Left ventricle myocardium inferior (tissue), 1 donor: ENCODE measurements around the gene DLK2. TPM values are rescaled to one million over a fixed set of nuclear protein-coding genes. Genes with fewer than 3 reads are reported as not detected.
"Not testable (repeated sequence)": the region's sequence is repeated elsewhere in the genome, so short reads cannot be mapped to it uniquely, and the experiment has no call there.

ENCODE experiments used
- DNase-seq: peaks from one replicate; pipeline ENCODE4 v3.0.0-alpha.2; 2020
- H3K27ac ChIP-seq: fragments of 200-600 bp; replicated peaks from 2 replicates; pipeline ENCODE4 v1.8.0; 2021
- H3K27me3 ChIP-seq: fragments of 200-600 bp; 2 replicates; pipeline ENCODE4 v1.8.0; 2021; ENCODE audit warnings: low read depth
- H3K36me3 ChIP-seq: fragments of 200-600 bp; 2 replicates; pipeline ENCODE4 v1.8.0; 2021
- H3K4me1 ChIP-seq: fragments of 200-600 bp; 2 replicates; pipeline ENCODE4 v1.8.0; 2021
- H3K4me3 ChIP-seq: fragments of 200-600 bp; 2 replicates; pipeline ENCODE4 v1.8.0; 2021; ENCODE audit warnings: mild to moderate bottlenecking, moderate library complexity
- H3K9me3 ChIP-seq: fragments of 200-600 bp; replicated peaks from 2 replicates; pipeline ENCODE4 v1.8.0; 2021
- intact Hi-C: fragments of 100-400 bp; cut with micrococcal nuclease; formaldehyde crosslinking; loops from one replicate; pipeline ENCODE4 v1.11.0; 2022
- total RNA-seq: library from RNA; stranded (reverse); fragmentation: NEBNext Ultra II Directional; extraction: Animal tissue kit (Norgen Biotek cat#: 25700); gene quantifications from one replicate; pipeline ENCODE4 v1.2.1, GENCODE V29; 2021
- TF ChIP-seq, protein P1 (sequence below): fragments of 200-600 bp; IDR thresholded peaks from 2 replicates; pipeline ENCODE4 v1.8.0; 2021; ENCODE audit warnings: antibody characterized with exemption, mild to moderate bottlenecking, borderline replicate concordance
- donor health status: DM: no; HTN: yes; CAD: no; lungs with severe emphysema.

The DLK2 gene
- total RNA-seq, 1 donor from 2014 or later = 3.3 TPM

DNA sequence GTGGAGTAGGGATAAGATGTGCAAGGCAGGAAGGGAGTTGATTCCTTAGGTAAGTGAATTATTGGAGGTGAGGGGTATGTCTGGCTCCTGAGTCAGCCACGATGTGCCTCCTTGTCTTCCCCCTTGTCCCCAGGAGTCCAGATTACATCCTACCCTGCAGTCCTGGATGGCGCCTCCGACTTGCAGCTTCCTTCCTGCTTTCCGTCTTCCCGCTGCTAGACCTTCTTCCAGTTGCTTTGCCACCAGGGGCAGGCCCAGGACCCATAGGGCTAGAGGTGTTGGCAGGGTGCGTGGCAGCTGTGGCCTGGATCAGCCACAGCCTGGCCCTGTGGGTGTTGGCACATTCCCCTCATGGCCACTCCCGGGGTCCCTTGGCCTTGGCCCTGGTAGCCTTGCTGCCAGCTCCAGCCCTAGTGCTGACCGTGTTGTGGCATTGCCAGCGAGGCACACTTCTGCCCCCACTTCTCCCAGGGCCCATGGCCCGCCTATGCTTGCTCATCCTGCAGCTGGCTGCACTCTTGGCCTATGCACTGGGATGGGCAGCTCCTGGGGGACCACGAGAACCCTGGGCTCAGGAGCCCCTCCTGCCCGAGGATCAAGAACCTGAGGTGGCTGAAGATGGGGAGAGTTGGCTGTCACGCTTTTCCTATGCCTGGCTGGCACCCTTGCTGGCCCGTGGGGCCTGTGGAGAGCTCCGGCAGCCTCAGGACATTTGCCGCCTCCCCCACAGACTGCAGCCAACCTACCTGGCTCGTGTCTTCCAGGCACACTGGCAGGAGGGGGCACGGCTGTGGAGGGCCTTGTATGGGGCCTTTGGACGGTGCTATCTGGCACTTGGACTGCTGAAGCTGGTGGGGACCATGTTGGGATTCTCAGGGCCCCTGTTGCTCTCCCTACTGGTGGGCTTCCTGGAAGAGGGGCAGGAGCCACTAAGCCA, 23.1 kb downstream of the DLK2 start:
- intact Hi-C loops = no loop called here
- peaks cover 69% of the 10 kb centered on the region for H3K4me1 ChIP-seq
- no peaks in the 10 kb centered on the region for H3K27me3 ChIP-seq
- TF ChIP-seq, protein P1, sequence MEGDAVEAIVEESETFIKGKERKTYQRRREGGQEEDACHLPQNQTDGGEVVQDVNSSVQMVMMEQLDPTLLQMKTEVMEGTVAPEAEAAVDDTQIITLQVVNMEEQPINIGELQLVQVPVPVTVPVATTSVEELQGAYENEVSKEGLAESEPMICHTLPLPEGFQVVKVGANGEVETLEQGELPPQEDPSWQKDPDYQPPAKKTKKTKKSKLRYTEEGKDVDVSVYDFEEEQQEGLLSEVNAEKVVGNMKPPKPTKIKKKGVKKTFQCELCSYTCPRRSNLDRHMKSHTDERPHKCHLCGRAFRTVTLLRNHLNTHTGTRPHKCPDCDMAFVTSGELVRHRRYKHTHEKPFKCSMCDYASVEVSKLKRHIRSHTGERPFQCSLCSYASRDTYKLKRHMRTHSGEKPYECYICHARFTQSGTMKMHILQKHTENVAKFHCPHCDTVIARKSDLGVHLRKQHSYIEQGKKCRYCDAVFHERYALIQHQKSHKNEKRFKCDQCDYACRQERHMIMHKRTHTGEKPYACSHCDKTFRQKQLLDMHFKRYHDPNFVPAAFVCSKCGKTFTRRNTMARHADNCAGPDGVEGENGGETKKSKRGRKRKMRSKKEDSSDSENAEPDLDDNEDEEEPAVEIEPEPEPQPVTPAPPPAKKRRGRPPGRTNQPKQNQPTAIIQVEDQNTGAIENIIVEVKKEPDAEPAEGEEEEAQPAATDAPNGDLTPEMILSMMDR = no peak
- no peak overlapping the region for H3K27ac ChIP-seq
- H3K4me3 ChIP-seq = no peak overlapping the region
- peaks cover 21% of the 10 kb centered on the region for H3K36me3 ChIP-seq
- no peak for DNase-seq
- no peaks in the 10 kb centered on the region for H3K9me3 ChIP-seq

DNA sequence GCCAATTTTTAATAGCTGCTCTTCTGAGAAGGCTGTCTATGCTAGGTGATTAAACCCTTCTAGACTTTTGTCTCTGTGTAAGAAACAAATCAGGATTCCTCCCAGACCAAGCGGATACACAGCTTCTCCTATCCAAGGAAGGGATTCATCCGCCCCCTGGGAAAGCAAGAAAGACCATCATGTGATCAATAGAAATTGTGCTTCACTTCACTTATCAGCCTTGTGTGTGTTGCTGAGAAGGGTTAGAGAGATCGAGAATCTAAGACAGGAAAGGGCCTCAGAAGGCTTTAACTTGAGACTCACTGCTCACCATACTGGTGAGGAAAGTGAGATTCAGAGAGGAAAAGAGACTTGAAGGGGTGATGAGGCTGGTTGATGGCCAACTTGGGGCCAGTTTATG, 26.5 kb downstream of the DLK2 start:
- TF ChIP-seq, protein P1 = no peak
- H3K4me3 ChIP-seq = peak overlapping the region; percentile 96
- peak overlapping the region; percentile 92 for H3K27ac ChIP-seq
- intact Hi-C loops = no loop called here
- no peaks in the 10 kb centered on the region for H3K27me3 ChIP-seq
- H3K9me3 ChIP-seq = no peaks in the 10 kb centered on the region
- DNase-seq = no peak
- H3K4me1 ChIP-seq = peaks cover 39% of the 10 kb centered on the region
- H3K36me3 ChIP-seq = peaks cover 21% of the 10 kb centered on the region

DNA sequence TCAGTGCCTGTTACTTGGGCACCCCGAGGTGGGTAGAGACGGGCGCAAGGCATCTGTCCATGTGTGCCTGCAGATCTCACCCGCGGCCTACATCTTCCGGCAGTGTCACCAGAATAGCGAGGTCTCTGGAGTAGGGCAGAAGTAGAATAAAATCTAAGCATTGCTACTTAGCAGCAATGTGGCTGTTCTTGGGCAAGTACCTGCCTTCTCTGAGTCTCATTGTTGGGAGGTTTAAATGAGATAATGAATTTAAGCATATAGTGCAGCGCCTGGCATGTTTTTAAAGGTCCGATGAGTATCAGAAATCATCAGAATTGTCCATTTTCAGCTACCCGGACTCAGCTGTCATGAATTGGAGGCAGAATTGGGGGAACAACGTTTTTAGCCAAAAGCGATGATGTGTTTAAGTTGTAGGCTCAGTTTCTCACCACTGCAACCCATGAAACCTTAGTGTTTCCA, 27.2 kb downstream of the DLK2 start:
- H3K9me3 ChIP-seq = no peaks in the 10 kb centered on the region
- H3K4me3 ChIP-seq = peak overlapping the region; percentile 96
- DNase-seq = no peak
- H3K27me3 ChIP-seq = no peaks in the 10 kb centered on the region
- TF ChIP-seq, protein P1 = no peak
- H3K27ac ChIP-seq = peak overlapping the region; percentile 92
- peaks cover 32% of the 10 kb centered on the region for H3K4me1 ChIP-seq
- intact Hi-C loops = no loop called here
- H3K36me3 ChIP-seq = peaks cover 14% of the 10 kb centered on the region

DNA sequence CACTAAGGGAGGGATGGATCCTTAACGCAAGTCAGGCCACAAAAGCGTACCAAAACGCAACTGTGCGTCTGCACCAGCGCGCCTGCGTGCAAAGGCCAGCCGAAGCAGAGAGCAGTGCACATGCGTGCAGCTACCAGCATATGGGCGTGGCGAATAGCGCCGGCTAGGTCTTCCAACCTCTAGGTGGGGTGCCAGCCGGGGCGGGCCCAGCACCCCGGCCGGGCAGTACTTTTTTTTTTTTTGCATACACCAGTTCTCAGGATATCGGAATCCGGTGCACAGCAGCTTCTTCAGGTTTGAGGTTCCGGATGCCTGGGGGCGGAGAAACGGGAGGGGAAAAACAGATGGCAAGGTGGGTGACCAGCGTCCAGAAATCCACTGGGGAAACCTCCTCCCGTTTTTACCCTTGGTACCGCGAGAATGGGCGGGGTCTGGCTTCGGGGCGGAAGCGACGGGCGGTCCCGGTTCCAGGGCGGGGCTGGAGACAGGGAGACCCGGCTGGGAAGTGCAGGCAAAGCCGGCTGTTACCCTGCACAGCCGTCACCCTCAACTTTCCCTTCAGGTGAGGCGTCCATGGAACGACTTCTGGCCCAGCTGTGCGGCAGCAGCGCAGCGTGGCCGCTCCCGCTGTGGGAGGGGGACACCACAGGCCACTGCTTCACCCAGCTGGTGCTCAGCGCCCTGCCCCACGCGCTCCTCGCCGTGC, 27.8 kb downstream of the DLK2 start, which contains the start of gene ABCC10:
ABCC10 (plus strand) TSS at position 136 of the 706 bp plus-strand sequence; CDS start at position 574, 438 bp downstream.
- intact Hi-C loops = no loop called here
- Histone ChIP-seq H3K27me3 (no peaks in the 10 kb centered on the region), H3K36me3 (peaks cover 8% of the 10 kb centered on the region), H3K4me3 (peak within 1 kb of the TSS; percentile 96), H3K9me3 (no peaks in the 10 kb centered on the region), H3K27ac (peak within 1 kb of the TSS; percentile 92), H3K4me1 (peaks cover 32% of the 10 kb centered on the region)
- DNase-seq = peak; percentile 94
- TF ChIP-seq, protein P1 = peak; percentile 63

DNA sequence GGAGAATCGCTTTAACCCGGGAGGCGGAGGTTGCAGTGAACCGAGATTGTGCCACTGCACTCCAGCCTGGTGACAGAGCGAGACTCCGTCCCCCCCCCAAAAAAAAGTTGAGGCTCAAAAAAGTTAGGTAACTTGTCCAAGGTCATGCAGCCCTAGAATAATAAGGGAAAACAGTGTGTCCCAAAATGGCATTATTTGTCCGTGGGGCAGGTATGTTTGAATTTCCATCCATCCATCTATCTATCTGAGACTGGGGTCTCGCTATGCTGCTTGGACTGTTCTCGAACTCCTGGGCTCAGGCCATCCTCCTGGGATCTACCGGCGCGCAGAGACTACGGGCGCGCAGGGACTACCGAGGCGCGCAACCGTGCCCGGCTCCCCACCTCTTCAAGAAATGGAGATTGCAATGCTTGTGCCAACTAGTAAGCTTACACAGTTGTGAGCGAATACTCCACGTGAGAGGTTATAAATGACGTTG, 28.4 kb downstream of the DLK2 start:
- intact Hi-C loops = no loop called here
- Histone ChIP-seq H3K36me3 (peaks cover 2% of the 10 kb centered on the region), H3K9me3 (no peaks in the 10 kb centered on the region), H3K27me3 (no peaks in the 10 kb centered on the region), H3K4me1 (peaks cover 32% of the 10 kb centered on the region), H3K27ac (peak overlapping the region; percentile 92), H3K4me3 (peak overlapping the region; percentile 96)
- no peak for DNase-seq
- TF ChIP-seq, protein P1 = no peak

DNA sequence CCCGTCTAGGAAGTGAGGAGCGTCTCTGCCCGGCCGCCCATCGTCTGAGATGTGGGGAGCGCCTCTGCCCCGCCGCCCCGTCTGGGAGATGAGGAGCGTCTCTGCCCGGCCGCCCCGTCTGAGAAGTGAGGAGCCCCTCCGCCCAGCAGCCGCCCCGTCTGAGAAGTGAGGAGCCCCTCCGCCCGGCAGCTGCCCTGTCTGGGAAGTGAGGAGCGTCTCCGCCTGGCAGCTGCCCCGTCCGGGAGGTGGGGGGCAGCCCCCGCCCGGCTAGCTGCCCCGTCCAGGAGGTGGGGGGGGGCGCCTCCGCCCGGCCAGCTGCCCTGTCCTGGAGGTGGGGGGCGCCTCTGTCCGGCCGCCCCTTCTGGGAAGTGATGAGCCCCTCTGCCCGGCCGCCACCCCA, 30.3 kb downstream of the DLK2 start:
- H3K27ac ChIP-seq, DNase-seq, H3K4me3 ChIP-seq, intact Hi-C loops, H3K36me3 ChIP-seq, H3K27me3 ChIP-seq, H3K9me3 ChIP-seq: not testable (repeated sequence)
- peaks cover 30% of the 10 kb centered on the region for H3K4me1 ChIP-seq
